Kidney epithelial cell (primary cell): Measurements from ENCODE around the gene ISG20L2. TPM values are rescaled to one million over a fixed set of nuclear protein-coding genes. Genes with fewer than 3 reads are reported as not detected.
A peak's percentile ranks its signal among the peaks of the same experiment; 100 is the strongest.

Experiments
- DNase-seq: peaks from one replicate; pipeline ENCODE4 v3.0.0-alpha.2; 2010; ENCODE audit warnings: low read depth
- H3K27me3 ChIP-seq: 2 replicates; pipeline ENCODE4 v1.6.0; 2011; ENCODE audit warnings: low read length; ENCODE audit not compliant: control insufficient read depth, insufficient read depth
- H3K36me3 ChIP-seq: 2 replicates; pipeline ENCODE4 v1.5.1; 2011; ENCODE audit warnings: low read length; ENCODE audit not compliant: control insufficient read depth, insufficient read depth
- H3K4me3 ChIP-seq: 2 replicates; pipeline ENCODE4 v1.5.1; 2011; ENCODE audit warnings: low read depth, mild to moderate bottlenecking, control low read depth, low read length
- CTCF ChIP-seq: IDR thresholded peaks from 2 replicates; pipeline ENCODE4 v1.5.1; 2011; ENCODE audit warnings: mild to moderate bottlenecking, moderate library complexity, low read length, control low read depth, inconsistent platforms; ENCODE audit not compliant: insufficient read depth, poor library complexity, severe bottlenecking
- total RNA-seq: library from RNA; depleted of rRNA; stranded (reverse); fragments of >200 nt; gene quantifications from 2 replicates; pipeline ENCODE4 v1.2.3, GENCODE V29; 2015

The ISG20L2 gene
- total RNA-seq, 1 donor from 2014 or later = 17.7 TPM

GRCh38 chr1:156693848-156694689 is 34.5 kb downstream of the ISG20L2 start:
- TF ChIP-seq CTCF = no peak
- no peaks in the 10 kb centered on the region for H3K36me3 ChIP-seq
- H3K27me3 ChIP-seq = no peaks in the 10 kb centered on the region
- no peak overlapping the region for H3K4me3 ChIP-seq
- no peak for DNase-seq

GRCh38 chr1:156692925-156693847 is 35.4 kb downstream of the ISG20L2 start:
- no peaks in the 10 kb centered on the region for H3K27me3 ChIP-seq
- no peak for TF ChIP-seq CTCF

GRCh38 chr1:156692441-156692924 is 36.1 kb downstream of the ISG20L2 start:
- Histone ChIP-seq H3K4me3 (no peak overlapping the region), H3K27me3 (no peaks in the 10 kb centered on the region), H3K36me3 (no peaks in the 10 kb centered on the region)
- DNase-seq = no peak
- no peak for TF ChIP-seq CTCF

More at GRCh38 chr1:156692925-156693847, 35.4 kb downstream of the ISG20L2 start:
- Histone ChIP-seq H3K36me3 (no peaks in the 10 kb centered on the region), H3K4me3 (no peak overlapping the region)
- DNase-seq = no peak

- Histone ChIP-seq H3K27me3 (no peaks in the 10 kb centered on the region), H3K4me3 (no peak overlapping the region), H3K36me3 (no peaks in the 10 kb centered on the region)
- no peak for TF ChIP-seq CTCF
- DNase-seq = peak; percentile 57
Observed at GRCh38 chr1:156691665-156692440, 36.7 kb downstream of the ISG20L2 start.

GRCh38 chr1:156691191-156691590 is 37.4 kb downstream of the ISG20L2 start:
- Histone ChIP-seq H3K27me3 (no peaks in the 10 kb centered on the region), H3K4me3 (no peak overlapping the region), H3K36me3 (no peaks in the 10 kb centered on the region)
- no peak for TF ChIP-seq CTCF
- no peak for DNase-seq
